HG02943 (cell line): ENCODE results near the gene CPNE4.

Experiments used
- ATAC-seq: cut with Tn5 transposase; IDR thresholded peaks from one replicate; pipeline ENCODE4 v1.9.1; 2021; ENCODE audit warnings: mild to moderate bottlenecking, low read depth, moderate library complexity; ENCODE audit not compliant: unreplicated experiment

Gene CPNE4

DNA sequence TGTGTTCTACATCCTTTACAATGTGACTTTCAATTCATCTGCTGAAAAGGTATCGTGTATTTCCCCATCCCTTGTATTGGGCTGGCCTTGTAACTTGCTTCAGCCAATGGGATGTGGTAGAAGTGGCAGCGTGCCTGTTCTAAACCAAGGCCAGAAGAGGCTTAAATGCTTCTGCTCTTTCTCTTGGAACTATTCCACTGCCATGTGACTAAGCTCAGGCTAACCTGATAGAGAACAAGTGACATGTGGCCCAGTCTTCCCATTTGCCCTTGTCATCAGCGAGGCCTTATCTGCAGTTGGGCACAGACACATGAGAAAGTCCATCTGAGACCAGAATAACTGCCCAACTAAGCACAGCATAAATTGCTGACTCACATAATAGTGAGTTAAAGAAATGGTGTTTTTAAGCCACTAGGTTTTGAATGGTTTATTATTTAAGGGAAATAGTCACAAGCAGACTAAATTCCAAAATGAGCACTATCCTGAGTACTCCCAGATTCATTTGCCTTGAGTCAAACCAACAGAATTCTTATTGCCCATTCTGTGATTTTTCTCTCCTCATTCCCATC is 230.2 kb downstream of the CPNE4 start:
- ATAC-seq: no peak

DNA sequence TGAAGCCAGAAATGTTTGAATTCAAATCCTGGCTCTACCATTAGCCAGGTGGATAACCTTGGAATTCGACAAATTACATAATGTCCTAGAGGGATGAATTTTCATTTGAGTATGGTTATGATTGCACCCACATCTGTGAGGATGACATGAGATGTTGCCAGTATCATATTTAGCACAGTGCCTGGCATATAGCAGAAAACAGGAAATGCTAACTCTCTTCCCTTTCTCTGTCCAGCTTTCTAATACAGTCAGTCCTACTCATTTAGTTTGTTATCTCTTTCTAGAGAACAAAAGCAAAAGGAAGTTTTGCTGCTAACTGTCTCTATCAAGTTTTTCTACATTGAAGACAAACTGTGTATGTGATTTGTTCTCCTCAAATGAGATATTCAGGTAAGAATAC is 231.7 kb downstream of the CPNE4 start:
- no peak for ATAC-seq

DNA sequence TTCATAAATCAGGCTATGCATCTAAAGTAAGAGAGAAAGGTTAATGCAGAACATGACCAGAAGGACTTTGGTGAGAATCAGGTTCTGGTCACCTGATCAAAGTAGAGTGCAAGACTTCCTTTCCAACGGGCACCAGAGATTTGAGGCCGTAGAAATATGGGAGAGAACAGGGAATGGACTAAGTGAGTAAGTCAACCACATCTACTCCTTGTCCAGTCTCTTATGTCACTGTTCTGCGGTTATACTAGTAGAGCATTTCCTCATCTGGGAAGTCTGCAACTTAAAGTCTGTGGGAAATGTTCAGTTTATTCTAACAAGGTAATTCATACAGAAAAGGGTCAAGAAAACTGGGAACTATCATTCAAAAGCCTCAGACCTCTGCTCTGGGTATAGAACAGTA is 232.8 kb downstream of the CPNE4 start:
- ATAC-seq: no peak

DNA sequence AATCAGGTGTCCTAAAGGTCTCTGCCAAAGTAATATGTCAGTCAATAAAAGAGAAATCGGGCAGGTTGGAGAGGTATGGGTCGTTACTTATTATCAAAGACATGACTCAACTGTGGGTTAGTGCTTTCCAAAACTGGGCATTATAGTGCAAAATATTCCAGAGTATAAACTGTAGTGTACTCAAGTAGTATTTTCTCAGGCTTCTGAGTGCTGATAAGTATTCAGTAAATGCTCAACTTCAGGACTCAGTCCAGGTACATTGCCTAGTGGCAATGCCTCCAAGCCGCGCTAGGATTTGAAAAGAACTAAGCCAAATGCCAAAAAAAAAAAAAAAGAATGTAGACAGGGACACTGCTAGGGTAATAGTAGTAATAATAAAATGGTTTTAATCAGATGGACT is 233.2 kb downstream of the CPNE4 start:
- no peak for ATAC-seq

DNA sequence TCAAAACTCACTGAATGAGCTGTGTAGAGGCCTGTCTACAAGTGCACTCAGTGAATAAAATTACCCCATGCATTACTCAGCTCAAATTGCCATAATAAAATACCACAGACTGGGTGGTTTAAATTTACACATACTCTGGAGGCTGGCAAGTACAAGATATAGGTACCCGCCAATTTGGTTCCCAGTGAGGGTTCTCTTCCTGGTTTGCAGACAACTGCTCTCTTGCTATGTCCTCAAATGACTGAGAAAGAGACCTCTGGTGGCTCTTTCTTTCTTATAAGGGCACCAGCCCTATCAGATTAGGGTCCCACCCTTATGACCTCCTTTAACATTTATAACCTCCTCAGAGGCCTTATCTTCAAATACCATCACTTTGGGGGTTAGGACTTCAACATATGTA is 237.0 kb downstream of the CPNE4 start:
- no peak for ATAC-seq

DNA sequence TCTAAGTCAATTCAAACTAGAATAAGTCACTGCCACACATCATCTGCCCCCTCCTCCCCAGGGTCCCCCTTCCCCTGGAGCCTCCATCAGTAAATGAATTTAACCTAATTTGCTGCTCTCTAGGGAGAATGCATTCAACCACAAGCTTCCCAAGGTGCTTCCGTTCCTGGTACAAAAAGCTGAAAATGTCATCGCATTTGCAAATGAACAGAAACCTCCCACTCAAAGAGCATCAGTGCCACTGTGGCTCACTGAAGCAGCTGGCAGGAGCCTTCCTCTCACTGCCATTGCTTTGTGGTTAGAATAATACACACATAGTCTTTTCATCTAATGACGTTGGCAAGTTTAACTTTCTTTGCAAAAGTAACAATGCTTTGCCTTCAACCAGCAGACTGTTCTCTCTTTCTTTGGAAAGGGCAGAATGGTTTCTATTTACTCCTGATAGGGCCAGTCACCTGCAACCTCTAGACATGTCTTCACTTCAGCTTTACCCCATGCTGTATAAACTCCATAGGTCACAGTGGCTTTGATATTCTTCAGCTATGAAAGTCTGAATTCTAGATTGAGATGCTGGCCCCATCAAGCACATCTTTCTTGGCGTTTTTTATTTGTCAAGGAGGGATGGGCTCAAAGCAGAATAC is 238.1 kb downstream of the CPNE4 start:
- no peak for ATAC-seq

DNA sequence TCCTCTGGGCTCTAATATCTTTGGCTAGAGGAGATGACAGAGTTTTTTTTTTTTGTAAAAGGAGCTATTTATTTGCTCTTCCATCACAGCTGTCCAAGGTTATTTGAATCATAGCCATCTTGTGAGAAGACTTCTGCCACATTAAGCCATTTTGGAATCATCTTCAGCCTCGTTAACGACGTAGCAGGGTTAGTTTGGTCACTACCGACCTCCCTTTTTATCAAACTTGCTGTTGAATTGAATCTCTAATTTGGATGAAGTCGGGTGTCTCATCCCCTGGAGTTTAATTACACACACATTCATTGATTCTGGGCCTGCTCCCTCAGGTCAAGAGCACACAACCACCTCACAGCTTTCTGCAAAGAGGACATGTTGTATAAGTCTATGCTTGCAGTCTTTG is 238.7 kb downstream of the CPNE4 start:
- ATAC-seq: no peak

DNA sequence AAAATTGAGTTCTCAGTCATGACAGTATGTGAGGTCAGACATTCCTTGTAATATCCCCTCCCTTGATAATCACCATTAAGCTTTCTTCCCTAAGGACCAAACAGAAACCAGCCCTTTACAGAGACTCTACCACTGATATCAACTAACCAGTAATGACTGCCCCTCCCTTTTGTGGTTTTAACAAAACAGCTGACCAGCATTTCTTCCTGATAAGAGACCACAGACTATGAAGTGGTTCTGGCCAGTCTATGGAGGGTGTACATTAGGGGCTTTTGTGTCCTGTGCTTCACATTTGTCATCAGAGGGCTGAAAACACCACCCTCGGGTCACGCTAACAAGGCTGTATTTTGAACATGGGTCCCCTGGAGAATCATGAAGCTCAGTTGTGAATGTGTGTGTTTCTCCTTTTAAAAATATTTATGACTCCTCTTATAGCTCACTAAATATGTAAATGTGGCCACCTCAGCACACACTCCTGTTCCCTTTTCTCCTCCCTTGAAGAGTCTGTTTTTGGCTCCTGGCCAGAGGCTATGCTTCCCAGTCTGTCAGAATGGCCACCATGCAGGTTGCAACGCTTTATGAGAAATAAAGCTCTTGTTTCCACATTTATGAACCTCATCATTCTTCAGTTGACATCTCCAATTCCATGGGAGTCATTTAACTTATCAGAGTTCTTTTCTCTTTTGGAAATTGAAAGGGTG is 239.3 kb downstream of the CPNE4 start:
- no peak for ATAC-seq

DNA sequence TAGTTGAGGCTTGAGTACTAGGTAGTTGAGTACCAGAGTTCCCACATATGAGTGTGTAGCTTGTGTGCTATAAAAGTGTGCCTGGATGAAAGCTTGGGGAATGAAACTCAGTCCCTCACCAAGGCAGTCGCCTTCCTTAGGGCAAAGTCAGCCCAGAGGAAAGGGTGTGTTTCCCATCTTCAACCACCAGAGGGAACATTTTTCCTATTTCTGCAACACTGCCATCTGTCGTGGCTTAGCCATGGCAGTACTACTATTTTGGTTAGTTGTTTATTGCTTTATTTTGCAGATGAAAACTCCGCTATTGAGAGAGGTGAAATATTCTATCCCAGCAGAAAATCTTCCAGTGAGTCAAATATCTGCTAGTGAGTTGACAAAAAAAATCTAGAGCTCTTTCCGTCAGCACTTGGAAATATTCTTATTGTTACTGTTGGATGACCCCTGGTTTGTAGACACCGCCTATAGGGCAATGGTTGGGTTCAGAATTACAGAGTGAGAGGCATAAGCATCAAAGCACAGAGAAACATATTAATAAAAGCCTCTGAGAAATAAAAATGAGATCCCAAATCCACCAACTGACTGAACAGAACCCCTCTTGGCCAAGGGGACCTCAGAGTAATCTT is 239.9 kb downstream of the CPNE4 start:
- ATAC-seq: no peak

DNA sequence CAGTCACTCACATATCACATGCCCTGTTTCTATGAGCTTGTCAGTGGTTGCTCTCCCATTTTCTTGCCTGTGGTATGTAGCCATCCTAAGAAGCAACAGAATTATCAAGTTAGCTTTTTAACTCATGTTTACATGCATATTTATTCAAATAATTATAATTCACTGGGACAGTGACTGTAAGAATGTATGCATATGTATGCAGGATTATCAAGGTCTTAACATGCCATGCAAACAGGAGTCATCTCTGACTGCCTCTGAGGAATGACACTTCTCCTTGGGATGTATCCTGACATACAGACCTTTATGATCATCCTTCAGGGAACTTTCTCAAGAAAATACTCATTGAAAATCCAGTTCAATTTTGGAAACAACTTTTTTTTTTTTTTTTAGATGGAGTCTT is 240.9 kb downstream of the CPNE4 start:
- no peak for ATAC-seq

DNA sequence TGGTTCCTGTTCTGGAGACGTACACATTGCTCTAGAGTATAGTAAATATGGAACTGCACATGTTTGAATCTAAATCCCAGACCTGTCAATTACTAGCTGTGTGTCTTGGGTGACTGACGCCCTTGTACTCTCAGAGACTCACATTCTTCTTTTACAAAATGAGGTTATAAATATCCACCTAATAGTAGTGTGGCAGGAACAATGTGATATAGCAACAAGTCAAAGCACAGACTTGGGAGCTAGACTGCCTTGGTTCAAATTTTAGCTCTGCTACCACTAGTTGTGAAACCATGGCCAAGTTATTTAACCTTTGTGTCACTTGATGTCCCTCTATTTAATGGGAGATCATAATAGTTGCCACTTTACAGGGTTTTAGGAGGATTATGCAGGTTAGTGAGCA is 245.6 kb downstream of the CPNE4 start:
- ATAC-seq: no peak

DNA sequence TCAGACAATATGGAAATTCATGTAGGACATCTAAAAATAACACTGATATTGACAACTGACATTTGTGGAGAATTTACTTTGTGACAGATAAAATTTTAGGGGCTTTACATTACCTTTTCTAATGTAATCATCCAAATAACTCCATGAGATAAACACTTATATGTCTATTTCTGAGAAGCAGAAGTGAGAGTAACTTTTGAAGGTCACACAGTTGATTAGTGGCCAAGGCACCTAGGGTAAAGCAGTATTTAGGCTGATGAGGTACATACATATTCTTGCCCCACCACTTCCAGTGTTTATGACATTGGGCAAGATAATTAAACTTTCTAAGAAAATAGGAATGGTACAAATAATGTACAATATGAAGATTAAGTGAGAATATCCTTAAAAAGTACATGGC is 248.4 kb downstream of the CPNE4 start:
- no peak for ATAC-seq

DNA sequence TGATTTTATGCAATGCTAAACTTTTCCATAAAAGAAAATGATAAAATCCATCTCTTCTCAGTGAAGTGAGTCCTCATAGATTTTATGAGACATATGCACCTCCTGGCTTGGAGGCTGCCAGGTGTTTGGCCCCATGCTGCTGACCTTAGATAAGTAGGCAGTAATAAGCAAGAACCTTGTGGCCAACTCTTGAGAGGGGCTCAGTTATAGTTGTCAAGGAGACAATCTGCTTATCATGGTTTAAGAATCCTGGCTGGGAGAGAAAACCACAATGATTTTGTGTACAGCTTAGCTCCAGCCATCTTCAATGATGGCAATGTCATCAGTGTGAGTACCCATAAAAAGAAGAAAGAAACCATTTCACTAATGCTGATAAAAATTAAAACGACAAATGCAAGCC is 252.1 kb downstream of the CPNE4 start:
- ATAC-seq: no peak

DNA sequence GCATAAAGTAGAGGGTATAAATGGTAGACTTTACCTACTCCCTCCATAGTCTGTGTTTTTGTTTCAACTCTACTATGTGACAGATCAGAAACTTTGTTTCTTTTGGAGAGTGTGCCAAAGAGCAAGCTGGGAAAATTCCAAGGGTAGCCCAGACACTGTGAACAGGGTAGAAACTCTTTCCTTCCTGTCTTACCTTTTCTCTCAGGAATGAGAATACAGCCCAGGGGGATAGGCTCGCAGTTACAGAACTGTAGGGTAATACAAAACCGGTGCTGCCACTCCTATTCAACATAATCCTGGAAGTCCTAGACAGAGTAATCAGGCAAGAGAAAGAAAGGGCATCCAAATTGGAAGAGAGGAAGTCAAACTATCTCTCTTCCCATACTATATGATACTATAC is 256.3 kb downstream of the CPNE4 start:
- ATAC-seq: no peak

DNA sequence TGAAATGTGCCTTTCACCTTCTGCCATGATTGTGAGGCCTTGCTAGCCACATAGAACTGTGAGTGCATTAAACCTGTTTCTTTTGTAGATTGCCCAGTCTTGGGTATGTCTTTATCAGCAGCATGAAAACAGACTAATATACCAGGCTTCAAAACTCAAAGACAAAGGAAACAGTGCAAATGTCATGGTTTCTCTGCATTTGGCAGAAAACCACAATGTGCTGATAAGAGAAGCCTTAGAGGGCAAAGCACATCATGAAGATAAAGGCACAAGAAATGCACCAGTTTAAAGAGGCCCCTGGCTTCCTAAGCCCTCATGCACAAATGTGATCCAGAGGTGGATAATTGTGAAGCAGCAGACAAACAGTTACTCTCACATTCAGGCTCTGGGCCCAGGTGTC is 259.2 kb downstream of the CPNE4 start:
- ATAC-seq: no peak

DNA sequence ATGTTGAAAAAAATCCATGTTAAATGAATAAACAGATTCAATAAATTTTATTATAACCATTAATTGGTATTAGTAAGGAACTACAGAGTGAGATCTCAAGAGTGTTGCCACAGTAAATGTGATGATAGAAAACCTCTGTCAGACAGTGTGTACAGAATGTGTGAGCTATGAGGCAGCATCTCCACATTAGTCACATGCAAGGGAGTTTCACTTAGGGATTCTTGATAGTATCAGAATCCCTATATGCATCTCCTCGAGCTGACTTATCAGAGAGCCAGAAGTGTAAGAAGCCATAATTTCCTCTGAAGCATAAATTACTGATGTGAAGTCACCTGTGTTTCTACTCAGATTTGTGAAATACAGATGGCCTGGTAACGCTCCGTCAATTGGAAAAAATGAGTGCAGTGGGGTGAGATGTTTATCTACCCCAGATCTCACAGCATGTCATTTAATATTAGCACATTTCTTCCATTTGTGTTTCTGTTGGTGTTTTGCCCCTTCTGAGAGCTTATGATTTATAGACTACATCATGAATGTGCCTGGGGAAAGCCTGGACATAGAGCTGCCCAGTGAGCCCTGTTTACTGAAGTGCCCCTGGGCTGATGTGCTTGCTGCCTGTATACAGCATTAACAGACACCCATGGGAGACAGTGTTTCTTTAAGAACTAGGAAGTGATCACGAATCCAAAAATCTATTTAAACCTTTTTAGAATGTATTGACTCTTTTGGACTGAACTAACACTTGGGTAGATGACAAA is 262.4 kb downstream of the CPNE4 start:
- ATAC-seq: no peak

DNA sequence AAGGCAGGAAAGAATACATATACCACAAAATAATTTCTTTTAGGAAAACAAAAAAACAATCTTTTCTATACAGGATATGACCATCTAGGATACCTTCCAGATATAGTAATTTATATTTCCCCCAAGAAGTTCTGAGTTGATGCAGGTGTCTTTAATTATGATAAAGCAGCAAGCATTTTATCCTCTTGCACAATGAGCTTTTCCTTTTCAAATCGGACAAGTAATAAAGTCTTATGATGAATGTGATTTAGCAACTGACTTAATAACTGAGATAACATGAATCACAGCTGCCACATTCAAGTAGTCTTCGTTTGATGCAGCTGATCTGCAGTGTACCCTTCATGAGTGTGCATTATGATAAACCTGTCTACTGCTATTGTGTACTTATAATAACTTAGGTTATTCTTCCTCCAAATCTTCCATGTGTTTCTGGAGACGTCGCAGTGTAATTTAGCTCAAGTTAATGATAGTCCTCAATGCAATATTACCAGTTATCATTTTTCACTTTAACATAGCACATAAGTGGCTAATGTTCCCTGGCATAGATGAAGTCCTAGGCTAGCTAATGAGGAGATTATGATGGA is 271.7 kb downstream of the CPNE4 start:
- no peak for ATAC-seq

DNA sequence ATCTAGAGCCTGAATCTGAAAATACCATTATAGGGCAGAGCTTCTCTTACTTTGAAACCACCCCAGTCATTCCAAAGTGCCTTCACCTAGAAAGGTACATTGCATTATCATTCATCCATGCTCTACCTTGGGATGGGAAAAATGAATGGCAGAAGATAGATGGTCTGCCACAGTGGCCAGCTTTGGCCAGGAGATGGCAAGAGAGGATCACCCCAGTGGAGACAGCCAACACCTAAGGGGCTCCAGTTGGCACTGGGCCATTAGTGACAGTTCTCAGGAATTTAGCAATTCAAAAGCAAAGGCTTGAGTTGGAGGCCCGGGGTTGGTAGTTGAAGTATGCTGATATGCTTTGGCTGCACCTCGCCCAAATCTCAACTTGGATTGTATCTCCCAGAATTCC is 278.4 kb downstream of the CPNE4 start:
- ATAC-seq: no peak

DNA sequence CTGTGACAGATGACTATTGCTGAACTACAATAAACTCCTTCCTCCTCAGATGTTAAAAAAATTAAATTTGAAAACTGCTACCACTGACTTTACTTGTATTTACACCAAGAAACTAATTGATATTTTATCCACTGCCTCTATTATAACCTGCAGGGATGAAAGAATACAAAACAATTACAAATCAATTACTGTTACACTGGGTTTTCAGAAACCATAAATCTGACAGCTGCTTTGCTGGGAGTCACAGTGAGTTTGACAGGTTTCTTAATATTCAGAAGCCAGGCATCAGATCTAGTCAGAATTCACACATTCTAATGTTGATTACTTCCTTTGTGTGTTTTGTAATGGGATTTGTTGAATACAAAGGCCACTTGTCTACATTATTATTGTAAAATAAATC is 279.4 kb downstream of the CPNE4 start:
- ATAC-seq: no peak

DNA sequence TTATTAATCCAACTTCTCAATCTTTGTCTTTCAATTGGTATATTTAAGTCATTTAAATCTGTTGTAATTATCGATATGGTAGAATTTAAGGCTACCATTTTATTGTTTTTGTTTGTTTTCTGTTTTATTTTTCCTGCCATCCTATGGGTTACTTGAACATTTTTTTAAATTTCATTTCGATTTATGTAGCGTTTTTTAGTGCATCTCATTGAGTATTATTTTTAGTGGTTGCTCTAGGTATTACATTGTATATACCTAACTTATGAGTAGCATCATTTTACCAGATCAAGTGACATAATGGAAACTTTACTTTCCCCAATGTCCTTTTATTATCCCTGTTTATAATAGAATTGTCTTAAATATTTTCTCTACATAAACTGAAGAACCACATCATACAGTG is 284.6 kb downstream of the CPNE4 start:
- no peak for ATAC-seq

DNA sequence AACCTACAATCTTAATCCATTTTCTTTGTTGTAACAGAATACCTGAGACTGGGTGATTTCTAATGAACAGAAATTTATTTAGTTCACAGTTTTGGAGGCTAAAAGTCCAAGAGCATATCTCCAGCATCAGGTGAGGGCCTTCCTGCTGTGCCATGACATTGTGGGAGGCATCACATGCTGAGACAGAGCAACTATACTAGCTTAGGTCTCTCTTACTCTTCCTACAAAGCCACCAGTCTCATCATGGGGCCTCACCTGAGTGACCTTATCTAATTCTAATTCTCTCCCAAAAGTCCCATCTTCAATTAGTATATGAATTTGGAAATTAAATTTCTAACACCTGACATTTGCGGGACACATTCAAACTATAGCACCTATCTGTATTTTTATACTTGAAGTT is 285.0 kb downstream of the CPNE4 start:
- ATAC-seq: no peak
